Germinal center (tissue), 1 donor: ENCODE measurements around the gene PPFIA3.
"Not testable (repeated sequence)": the region's sequence is repeated elsewhere in the genome, so short reads cannot be mapped to it uniquely, and the experiment has no call there.

Experiments used
- DNase-seq: peaks from one replicate; pipeline ENCODE4 v3.0.0; 2012; ENCODE audit warnings: mixed read lengths, low spot score

Gene PPFIA3

DNA sequence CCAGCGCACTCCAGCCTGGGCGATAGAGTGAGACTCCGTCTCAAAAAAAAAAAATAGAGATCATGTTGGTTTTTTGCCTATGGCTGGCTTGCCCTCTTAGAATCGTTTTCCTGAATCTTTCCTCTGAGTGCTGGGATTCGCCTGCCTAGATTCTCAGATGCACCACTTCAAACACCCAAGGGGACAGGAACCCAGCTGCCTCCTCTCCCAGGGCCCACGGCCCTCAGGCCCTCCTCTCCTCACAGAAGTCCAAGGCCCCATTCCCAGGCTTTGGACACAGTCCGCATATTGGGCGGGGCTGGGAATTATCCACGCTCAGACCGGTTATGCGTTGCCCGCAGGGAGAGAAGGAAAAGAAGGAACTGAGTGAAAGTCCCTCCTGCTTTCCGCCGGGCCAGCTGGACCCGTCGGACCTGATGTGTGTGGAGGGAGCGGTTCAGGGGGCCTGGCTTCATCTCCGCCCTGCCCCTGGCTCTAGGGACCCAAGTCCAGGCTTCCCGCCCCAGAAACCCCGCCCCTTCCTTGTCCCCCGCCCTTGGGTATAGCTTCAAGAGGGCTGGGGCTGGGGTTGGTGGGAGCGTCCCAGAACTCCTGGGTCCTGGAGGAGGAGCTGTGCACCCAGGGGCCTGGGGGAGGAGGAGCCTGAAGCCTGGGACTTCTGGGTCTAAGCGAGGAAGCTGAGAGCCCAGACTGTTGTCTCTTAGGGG, 5.8 kb downstream of the PPFIA3 start:
- DNase-seq, result no peak

DNA sequence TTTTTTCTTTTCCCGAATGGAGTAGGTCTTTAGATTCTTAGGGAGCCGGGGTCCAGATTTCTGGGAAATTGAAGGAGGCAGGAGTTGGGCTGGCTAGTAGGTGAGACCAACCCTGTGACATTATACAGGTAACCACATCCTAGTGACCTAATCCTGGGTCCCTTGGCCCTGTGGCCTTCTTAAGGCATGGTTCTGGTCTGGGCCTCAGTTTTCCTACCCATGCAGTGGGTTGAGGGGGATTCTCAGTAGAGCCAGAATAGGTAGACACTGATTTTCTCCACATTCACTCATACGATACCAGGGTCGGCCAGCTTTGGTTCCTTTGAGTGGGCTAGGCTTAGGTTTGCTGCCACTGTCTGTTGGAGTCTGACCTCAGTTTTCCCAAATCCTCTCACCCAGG, 7.2 kb downstream of the PPFIA3 start:
- DNase-seq, result no peak

DNA sequence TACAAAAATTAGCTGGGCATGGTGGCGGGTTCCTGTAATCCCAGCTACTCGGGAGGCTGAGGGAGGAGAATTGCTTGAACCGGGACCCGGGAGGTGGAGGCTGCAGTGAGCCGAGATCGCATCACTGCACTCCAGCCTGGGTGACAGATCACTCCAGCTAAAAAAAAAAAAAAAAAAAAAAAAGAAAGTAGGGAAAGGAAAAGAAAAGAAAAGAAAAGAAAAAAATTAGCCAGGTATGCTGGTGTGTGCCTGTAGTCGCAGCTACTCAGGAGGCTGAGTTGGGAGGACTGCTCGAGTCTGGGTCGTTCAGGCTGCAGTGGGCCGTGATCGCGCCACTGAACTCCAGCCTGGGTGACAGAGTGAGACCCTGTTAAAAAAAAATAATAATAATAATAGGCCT, 7.9 kb downstream of the PPFIA3 start:
- DNase-seq, result not testable (repeated sequence)

DNA sequence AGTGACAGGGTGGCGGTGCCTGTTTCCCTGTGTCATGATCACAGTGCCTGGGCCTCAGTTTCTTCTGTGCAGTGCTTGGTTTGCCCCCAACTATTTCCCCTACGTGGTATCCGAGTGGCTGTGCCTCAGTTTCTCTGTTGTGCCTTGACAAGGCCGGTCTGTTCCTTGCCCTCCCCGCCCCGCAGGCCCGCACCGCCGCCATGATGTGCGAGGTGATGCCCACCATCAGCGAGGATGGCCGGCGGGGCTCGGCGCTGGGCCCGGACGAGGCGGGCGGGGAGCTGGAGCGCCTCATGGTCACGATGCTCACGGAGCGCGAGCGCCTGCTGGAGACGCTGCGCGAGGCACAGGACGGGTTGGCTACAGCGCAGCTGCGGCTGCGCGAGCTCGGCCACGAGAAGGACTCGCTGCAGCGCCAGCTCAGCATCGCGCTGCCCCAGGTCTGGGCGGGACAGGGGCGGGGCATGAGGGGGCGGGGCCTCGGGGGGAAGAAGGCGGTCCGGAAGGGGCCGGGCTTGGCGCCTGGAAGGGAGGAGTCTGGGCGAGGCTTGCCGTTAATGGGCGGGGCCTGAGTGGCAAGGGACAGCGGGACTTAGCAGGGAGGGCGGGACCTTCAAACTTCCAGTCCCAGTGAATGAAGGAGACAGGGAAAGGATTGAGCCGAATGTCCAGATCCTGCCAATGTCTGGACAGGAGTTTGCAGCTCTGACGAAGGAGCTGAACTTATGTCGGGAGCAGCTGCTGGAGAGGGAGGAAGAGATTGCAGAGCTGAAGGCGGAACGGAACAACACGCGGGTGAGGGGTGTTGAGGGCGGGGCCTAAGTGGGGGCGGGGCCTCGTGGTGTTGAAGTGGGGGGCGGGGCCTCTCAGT, 8.6 kb downstream of the PPFIA3 start:
- DNase-seq, result peak; percentile 99

DNA sequence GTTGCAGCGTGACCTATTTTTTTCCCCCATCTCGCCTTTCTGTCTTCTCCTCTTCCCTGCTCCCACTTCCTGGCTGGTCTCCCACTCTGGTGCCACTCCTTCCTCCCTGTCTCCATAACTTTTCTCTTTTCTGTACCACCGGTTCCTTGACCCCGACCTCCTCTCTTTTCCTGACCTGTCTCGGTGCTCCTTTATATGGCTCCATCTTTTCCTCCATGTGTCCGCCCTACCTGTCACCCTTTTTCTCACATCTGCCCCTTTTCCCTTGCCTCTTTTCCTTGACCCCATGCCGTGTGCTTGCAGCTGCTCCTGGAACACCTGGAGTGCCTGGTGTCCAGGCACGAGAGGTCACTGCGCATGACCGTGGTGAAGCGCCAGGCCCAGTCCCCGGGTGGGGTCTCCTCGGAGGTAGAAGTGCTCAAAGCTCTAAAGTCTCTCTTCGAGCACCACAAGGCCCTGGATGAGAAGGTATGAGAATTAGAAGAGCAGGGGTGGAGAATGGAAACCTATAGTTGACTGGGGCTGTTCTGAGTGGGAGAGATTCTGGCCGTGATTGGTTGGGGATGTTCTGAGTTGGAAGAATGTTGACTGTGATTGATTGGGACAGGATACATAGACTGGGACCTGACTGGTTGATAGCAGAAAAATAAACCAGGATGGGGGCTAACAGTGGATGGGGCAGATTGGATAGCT, 9.3 kb downstream of the PPFIA3 start:
- no peak for DNase-seq

DNA sequence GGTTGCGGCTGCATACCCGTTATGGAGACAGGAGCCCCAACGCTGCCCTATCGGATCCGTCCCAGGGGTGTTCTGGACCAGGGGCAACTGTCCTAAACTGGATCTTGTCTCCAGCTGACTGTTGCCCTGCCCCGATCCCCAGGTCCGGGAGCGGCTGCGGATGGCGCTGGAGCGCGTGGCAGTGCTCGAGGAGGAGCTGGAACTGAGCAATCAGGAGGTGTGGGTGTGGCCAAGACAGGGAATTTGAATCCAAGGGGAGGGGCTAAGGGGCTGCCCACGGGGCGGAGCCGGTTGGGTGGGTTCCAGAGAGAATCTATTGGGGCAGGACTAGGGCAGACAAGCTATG, 9.9 kb downstream of the PPFIA3 start:
- DNase-seq, result no peak

DNA sequence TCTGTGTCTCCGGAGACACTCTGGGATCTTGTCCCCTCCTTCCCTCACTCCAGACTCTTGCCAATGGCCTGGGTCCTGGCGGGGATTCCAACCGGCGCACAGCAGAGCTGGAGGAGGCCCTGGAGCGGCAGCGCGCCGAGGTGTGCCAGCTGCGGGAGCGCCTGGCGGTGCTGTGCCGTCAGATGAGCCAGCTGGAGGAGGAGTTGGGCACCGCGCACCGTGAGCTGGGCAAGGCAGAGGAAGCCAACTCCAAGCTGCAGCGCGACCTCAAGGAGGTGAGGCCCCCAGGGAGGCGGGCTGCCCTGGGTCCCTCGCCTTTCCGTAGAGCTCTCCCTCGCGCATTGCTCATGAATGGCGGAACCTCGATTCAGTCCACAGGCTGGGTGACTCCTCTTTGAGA, 11.0 kb downstream of the PPFIA3 start:
- no peak for DNase-seq

DNA sequence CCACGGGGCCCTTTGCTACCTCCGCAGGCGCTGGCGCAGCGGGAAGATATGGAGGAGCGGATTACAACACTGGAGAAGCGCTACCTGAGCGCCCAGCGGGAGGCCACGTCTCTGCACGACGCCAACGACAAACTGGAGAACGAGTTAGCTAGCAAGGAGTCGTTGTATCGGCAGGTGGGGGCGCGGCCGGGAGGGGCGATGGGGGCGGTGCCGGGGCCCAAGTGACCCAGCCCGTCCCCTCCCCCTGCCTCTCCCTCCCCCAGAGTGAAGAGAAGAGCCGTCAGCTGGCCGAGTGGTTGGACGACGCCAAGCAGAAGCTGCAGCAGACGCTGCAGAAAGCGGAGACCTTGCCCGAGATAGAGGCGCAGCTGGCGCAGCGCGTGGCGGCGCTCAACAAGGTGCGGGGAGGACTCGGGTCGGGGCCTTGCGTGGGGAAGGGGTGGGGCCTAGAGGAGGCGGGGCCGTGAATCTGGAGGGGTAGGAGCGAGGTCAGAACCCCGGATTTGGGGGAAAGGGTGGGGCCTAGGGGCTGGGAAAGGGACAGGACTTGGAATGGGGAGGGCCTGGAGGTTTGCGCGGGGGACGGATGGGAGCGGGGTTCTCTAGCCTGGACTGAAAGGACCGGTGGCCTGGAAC, 13.7 kb downstream of the PPFIA3 start:
- no peak for DNase-seq

DNA sequence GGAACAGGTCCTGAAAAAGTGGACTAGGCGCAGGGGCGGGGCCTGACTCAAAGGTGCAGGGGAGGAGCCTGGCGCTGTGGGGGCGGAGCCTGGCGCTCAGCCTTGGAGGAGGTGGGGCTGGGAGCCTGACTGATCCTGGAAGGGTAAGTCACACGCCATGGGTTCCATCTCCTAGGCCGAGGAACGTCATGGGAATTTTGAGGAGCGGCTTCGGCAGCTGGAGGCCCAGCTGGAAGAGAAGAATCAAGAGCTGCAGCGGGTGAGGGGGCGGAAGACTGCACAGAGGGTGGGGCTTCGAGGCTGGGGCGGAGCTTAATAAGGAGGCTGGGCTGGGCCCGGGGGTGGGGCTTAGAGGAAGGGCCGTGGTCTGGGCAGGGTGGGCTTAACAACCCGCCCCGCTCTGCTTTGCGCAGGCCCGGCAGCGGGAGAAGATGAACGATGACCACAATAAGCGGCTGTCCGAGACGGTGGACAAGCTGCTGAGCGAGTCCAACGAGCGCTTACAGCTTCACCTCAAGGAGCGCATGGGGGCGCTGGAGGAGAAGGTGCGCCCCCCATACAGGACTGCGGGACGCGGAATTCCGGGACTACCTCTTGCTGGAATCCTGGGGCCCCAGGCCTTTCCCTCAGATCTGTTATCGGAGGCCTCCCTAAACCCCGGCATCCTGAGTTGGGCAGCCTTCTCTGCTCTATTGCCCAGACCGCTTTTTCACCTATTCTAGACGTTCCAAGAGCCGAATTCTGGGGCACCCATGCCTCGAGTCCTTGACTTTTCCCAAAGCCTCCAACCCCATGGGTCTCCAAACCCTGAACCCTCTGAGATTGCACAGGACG, 14.5 kb downstream of the PPFIA3 start:
- peak; percentile 54 for DNase-seq

DNA sequence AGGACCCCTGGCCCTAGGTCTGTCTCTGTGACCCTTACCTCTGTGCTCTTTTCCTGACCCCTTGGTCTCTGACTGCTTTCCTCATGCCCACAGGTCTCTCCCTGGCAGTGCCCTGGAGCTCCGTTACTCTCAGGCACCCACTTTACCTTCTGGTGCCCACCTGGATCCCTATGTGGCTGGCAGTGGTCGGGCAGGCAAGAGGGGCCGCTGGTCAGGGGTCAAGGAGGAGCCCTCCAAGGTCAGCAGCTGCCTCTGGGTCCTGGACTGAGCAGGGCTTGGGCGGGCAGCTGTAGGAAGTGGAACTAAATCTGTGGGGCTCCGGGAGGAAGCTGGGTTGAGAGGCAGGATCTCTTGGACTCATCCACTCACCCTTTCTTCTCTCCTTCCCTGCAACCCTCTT, 16.3 kb downstream of the PPFIA3 start:
- no peak for DNase-seq

DNA sequence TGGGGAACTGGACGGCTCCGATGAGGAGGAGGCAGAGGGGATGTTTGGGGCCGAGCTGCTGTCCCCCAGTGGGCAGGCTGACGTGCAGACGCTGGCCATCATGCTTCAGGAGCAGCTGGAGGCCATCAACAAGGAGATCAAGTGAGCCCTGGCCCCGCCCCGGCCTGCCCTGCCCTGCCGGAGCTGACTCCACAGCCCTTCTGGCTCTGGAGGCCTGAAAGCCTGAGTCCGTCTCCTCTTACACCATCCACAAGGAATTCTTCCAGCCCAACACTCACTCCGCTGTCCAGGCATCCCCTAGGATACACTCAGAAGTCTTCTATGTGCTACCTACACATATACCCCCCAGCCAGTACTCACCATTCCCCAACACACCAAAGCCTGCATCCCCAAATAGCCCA, 17.4 kb downstream of the PPFIA3 start:
- DNase-seq, result no peak

DNA sequence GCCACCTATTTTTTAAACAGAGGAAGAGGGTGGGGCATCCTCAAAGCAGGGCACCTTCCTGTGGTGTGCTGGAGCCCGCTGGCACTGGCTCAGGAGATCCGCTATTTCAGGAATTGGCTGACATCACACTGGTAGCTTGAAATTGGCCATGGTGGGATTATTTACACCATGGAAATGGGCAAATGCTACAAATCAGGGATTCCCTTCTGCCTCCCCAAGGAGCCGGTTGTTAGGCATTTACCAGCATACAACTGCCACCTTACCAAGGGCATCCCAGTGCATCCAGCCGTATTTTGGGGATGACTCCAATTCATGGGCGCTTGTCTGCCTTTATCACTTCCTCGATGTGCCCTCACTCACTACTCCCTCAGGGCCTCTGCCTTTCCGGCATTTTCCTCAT, 21.6 kb downstream of the PPFIA3 start:
- no peak for DNase-seq

DNA sequence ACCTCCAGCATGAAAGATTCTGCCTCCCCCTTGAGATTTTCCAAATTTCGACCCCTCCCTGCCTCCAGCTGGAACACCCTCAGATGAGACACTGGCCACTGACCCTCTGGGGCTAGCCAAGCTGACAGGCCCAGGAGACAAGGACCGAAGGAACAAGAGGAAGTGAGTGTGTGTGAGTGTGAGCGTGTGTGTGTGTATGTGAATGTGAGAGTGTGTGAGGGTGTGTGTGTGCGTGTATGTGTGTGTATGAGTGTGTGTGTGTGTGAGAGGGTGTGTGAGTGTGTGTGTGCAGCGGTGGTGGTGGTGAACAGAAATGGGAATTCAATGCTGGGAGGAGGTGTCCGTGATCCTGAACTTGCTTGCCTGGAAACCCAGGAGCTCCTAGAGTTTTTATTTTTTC, 22.0 kb downstream of the PPFIA3 start:
- no peak for DNase-seq

DNA sequence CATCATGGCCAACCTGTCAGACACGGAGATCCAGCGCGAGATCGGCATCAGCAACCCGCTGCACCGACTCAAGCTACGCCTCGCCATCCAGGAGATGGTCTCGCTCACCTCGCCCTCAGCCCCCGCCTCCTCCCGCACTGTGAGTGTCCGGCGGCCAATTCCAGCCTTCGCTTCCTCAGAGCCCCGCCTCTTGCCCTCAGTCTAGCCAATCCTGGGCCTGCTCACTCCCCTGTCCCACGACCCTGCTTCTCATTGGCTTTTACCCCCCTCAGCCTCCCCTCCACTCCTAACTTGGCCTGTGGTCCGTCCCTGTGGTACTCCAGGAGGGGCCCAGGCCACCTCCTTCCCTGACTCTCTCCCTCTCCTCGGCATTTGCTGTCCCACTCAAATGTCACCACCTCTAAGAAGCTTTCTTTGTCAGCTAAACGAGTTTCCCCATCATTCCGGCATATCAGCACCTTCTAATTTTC, 23.6 kb downstream of the PPFIA3 start:
- peak; percentile 97 for DNase-seq

DNA sequence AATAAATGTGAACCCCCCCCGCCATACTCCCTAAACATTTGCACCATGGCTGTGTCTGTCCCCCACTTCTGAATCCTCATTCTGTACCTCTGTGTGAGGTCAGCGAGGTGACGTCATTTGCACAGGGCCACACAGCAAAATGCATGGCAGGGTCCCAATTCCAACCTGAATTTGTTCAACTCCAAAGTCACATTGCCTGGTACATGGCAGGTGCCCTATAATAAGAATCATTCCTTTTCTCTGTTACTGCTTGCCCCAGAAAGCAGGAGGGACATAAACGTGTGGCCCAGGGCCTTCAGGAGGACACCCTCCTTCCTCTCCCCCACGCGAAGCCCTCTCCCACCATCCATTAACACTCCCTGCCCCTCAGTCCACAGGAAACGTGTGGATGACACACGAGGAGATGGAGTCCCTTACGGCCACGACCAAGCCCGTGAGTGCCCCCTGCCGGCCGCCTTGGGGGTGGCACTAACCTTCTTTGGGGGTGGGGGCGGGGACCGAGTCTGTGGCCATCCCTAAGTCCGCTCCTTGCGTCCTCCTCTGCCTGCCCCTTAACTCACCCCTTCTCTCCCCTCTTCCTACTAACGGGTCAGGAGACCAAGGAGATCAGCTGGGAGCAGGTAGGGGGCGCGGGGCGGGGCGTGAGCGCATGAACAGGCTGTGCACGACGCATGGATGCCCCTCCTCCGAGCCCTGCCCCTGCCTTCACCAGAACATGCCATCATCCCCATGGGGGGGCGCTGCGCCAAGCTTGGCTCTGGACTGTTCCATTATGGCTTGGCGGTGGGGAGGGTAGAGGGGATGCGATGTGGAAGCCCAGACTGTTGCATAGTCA, 26.4 kb downstream of the PPFIA3 start:
- peak; percentile 84 for DNase-seq

DNA sequence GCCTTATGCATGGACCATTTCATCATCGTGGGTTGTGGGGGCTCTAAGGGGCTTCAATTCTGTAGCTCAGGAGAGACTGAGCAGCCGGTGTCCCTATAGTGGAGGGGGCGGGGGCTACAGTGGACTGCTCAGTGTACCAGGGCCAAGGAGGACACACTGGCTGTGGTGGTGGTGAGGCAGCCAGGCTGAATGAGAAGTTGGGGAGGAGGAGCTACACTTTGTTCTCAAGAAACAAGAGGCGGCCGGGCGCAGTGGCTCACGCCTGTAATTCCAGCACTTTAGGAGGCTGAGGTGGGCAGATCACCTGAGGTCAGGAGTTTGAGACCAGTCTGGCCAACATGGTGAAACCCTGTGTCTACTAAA, 27.0 kb downstream of the PPFIA3 start:
- DNase-seq, result not testable (repeated sequence)

DNA sequence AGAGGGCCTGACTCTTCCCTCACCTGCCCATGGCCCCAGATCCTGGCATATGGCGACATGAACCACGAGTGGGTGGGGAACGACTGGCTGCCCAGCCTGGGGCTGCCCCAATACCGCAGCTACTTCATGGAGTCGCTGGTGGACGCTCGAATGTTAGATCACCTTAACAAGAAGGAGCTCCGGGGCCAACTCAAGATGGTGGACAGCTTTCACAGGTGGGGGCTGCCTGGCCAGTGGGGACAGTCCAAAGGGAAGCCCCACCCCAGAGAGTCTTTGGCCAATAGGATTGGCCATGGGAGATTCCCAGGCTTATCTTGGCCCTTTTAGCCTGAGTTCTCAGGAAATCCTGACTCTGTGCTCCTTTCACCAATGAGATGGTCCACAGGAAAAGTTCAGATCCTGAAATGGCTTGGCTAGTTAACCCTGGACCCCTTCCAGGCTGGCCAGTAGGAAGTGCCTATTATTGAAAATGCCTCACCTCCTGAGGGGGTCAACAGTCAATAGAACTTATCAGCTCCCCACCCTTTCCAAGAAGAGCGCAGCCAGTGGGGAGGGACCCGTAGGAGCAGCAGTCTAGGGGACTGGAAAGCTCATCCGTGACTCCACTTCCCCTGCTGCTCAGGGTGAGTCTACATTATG, 28.8 kb downstream of the PPFIA3 start:
- no peak for DNase-seq

DNA sequence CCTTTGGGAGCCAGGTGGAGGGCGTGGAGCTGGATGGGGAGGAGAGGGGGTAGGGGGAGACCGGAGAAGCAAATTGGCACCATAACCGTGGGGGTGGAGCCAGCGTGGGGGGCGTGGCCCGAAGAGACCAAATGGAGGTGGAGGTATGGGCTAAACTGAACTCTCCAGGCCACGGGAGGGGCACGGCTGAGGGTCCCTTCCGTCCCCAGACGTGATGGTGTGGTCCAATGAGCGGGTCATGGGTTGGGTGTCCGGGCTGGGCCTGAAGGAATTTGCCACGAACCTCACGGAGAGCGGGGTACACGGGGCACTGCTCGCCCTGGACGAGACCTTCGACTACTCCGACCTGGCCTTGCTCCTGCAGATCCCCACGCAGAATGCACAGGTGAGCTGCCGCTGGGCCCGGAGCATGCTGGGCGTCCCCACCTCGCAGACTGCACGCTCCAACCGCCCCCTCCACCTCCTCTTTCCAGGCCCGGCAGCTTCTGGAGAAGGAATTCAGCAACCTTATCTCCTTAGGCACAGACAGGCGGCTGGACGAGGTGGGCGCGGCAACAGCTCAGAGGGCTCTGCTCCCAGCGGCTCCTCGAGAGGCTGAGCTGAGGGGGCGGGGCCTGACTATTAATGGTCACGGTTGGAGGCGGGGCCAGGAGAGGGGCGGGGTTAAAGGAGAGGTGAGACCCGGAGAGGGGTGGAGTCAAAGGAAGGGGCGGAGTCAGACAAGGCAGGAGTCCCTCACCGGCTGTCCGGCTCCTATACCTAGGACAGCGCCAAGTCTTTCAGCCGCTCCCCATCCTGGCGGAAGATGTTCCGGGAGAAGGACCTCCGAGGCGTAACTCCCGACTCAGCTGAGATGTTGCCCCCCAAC, 29.7 kb downstream of the PPFIA3 start:
- peak; percentile 94 for DNase-seq

DNA sequence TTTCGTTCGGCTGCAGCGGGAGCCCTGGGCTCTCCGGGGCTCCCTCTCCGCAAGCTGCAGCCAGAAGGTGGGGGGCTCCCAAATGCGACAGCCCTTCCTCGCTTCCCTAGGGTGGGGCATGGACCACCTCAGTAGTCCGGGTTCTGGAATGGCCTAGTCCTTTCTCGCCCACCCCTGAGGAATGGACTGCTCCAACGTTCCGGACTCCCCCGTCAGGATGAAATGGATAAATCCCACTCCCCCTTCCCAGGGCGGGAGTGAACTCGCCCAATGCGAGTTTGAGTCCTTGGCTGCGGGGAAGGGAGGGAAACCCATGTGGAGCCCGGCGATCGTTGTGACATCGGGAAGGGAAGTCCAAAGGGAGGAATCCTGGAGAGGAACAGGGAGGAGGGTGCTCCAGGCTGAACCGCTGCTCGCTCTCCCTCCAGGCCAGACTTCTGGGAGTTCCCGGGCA, 30.3 kb downstream of the PPFIA3 start:
- no peak for DNase-seq
